CD4-positive, alpha-beta T cell treated with Interleukin-4 for 1 hour (primary cell): ENCODE results near the gene CLDN18.

Experiments used
- DNase-seq, 2 donors: peaks; one replicate each; pipeline ENCODE4 v3.0.0-alpha.2; 2020 to 2022

The CLDN18 gene

DNA sequence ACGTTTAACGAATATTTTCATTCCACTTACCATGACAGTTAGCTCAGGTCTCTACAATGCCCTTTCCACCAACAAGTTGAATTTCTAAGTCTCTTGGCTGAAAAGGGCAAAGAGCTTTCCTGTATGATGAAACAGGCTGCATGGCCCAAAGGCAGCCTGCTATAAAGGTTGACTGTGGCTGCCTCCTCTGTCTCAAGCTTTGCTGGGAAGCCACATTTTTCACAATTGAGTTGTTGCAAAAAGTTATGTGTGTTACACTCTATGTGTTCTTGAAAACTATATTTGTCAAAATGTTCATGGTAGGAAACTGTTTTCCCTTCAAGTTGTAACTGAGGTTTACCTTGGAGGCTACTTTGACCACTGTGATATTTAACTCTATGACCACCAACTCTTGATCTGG, 56.0 kb downstream of the CLDN18 start:
- DNase-seq = no peak

- DNase-seq = no peak
These were observed 56.4 kb downstream of the CLDN18 start for GRCh38 chr3:138066383-138066782.

GRCh38 chr3:138066972-138067371, 57.0 kb downstream of the CLDN18 start:
- no peak for DNase-seq

DNA sequence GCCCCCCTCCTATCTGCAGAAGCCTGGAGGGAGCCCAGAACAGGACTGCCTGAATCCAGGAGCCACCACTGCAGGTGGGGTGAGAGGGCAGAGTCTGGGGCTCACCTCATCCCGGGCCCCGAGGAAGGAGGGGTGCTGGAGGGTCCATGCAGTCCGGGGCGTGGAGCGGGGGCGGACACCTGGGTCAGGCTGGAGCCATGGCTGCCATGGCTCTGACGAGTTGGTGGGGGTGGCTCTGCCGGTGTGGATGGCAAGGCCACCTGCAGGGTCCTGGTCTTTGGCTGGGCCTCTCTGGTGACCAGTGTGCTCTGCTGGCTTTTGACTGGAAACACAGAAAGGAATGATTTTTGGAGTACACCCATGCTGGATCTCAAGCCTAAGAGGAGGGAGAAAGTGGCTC, 58.1 kb downstream of the CLDN18 start:
- no peak for DNase-seq

DNA sequence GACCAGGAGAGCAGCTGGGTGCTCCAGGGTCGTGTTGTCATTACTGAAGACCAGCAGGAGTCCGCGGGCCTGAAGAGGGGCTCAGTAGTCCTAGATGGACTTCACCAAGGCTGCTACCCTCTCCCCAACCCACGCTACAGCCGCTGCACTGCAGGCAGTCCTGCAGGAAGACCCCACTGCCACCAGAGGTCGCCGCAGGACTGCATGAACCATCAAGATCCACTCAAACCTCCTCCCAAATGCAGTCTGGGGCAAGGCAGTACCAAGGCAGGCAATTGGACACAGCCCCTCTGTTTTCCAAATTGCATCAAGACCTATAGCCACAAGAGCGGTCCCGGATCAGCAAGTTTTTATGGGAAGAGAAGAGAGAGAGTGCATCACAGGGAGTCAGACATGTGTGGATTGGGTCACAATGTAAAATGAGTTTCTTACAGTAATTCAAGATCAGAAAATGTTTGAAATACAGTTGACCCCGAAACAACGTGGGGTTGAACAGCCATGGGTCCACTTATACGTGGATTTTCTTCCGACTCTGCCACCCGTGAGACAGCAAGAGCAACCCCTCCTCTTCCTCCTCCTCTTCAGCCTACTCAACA, 58.7 kb downstream of the CLDN18 start:
- peak; percentile 63 to 65 for DNase-seq

DNA sequence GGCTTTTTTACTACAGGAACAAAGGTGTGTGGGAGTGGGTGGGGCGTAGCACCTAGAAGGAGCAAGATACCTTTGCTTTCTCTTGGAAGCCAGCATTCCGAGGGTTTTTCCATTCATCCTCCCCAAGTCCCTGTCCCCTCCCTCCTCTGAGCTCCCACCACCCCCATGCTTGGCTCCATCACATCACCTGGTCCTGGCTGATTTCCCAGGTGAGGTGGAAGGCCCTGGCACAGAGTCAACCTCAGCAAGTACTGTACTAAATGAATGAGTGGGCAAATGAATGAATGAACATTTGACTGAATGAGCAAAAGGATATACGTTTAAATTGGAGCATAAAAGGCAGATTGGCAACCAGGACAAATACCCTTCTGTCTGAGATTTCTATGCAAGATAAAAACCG, 60.0 kb downstream of the CLDN18 start:
- DNase-seq = no peak

GRCh38 chr3:138072796-138073195, 62.8 kb downstream of the CLDN18 start:
- DNase-seq = no peak

DNA sequence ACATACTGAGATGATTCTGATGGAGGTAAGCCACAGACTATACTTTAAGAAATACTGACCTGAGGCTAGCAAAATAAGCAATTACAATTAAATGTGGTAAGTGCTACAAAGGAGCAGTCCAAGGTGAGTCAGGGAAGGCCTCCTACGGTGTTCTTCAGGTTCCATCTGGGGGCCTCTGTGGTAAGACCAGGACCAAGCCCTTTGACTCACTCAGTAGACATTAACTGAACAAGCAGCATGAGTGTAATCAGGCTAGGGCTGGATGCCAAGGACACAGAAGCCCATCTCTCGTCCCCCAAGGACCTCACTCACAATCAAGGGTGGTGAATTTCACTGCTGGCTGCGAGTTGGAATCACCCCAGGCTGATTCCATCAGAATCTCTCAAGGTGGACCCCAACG, 68.1 kb downstream of the CLDN18 start:
- no peak for DNase-seq

GRCh38 chr3:138078901-138079344, 69.0 kb downstream of the CLDN18 start:
- DNase-seq = peak in 1 of 2 donors; percentile 33

GRCh38 chr3:138079901-138080300, 69.9 kb downstream of the CLDN18 start:
- no peak for DNase-seq

- DNase-seq = no peak
These were observed 71.6 kb downstream of the CLDN18 start for GRCh38 chr3:138081371-138082084.

DNA sequence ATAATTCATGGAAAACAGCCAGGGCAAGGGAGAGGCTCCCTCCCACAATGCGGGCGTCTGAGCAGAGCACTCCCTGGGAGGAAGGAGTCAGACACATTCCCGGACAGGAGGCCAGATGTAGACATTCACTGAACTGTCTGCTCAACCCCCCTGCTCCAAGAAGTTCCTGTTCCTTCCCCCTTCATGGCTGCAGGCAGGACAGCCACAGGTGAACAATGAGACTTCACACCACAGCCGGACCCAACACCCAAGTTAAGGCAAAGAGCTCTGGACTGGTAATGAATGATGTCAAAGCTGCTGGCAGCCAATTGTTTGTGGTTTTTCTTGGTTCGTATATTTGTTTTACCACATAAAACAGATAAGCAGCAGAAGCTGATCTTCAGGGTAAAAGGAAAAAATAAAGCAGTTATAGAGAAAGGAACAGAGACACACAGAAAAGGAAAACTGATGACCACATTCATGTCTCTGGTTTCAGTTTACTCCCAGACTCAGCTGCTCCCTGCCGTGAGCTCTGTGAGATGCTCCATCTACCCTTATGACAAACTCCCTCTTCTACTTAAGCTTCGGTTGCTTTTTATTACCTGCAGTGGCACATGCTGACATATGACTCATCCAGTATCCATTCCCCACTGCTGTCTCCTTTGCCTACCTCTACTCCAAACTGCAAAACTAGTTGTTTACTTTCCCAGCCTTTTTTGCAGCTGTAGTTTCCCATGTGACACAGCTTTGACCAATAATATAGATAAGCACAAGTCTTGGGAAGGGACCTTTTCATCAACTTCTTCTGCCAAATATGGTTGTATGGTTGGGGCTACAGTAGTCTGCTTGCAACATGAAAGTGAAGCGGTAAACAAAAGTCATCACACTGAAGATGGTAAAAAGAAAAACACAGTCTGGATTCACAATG, 72.4 kb downstream of the CLDN18 start:
- peak in 1 of 2 donors; percentile 9 for DNase-seq

DNA sequence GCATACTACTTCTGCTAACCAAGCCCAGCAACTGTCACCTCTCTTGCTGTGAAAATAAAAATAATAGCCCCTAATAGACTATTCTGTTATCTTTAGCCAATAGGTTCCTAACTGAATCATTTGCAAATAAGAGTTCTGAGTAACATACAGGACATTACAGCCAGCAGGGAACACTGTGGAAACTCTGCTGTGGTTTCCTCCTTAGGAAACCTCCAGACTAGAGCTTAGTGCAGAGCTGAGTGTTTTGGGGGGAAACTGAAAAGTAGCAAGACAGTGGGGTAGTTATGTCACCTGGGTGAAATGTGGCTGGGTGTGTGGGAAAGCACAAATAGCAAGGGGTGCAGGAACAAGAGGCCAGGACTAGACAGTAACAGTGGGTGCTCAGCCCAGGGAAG, 73.0 kb downstream of the CLDN18 start:
- no peak for DNase-seq
